GM10266 (cell line): ENCODE data around the gene RPL13A.

ENCODE experiments used
- DNase-seq: peaks from one replicate; pipeline ENCODE4 v3.0.0; 2012; ENCODE audit errors: extremely low spot score
- TF ChIP-seq, protein P1 (sequence below): IDR thresholded peaks from 2 replicates; pipeline ENCODE4 v1.5.1; 2012; ENCODE audit warnings: mild to moderate bottlenecking, low read depth; ENCODE audit not compliant: control insufficient read depth, insufficient read depth; ENCODE audit errors: missing control alignments

Gene RPL13A

DNA sequence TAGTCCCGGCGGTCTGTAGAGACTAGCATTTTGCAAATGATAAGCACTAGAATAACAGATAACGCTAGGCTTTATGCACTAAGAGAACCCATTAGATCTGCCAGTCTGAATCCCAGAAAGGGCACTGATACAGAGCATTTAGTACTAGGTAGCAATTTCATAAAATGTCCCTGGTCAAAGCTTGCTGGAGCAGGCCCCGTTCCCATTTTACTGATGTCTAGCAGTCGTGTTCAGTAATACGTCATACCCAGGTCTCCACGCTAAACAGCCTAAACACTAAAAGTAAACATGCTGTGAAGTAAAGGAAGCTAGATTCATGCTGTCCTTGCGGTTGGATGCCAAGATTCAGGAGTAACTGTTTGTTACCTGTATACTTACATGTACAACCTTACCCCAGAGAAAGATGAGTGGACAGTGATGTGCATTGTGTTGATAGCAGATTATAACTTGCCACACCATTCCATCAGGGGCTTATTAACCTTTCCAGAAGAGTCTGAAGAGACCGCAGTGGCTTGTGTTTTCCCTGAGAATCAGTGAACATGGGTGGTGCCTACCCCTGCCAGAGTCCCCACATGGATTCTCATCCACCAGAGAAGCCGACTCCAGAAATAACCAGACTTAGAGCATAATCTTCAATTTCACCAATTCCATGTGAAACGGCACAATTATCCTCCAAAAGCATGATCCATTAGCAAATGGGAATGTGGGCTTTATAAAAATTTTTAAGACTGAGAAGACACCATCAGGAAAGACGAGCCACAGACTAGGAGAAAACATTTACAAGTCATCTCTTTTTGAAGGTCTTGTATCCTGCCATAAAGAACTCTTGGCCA is 5.4 kb downstream of the RPL13A start:
- DNase-seq: no peak
- TF ChIP-seq, protein P1, sequence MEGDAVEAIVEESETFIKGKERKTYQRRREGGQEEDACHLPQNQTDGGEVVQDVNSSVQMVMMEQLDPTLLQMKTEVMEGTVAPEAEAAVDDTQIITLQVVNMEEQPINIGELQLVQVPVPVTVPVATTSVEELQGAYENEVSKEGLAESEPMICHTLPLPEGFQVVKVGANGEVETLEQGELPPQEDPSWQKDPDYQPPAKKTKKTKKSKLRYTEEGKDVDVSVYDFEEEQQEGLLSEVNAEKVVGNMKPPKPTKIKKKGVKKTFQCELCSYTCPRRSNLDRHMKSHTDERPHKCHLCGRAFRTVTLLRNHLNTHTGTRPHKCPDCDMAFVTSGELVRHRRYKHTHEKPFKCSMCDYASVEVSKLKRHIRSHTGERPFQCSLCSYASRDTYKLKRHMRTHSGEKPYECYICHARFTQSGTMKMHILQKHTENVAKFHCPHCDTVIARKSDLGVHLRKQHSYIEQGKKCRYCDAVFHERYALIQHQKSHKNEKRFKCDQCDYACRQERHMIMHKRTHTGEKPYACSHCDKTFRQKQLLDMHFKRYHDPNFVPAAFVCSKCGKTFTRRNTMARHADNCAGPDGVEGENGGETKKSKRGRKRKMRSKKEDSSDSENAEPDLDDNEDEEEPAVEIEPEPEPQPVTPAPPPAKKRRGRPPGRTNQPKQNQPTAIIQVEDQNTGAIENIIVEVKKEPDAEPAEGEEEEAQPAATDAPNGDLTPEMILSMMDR: no peak

DNA sequence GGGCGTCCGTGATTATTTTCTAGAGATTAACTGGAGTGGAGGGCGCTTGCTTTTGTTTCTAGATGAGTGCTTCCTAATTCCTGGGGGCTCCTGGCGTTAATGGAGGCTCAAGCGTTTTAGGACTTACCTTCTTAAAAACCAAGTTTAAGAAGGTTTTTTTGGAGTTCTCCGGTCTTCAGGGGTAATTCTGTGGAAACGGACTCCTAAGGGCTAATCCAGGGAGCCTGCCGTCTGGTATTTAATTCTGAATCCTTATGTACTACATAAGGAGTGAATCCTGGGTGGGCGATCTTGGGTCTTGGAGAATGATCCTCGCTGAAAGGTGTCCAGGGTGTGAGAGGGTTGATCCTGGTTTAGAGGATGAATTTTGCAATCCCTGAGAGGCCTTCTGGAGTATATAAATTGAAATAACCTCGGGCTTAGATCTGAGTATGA is 9.2 kb downstream of the RPL13A start:
- TF ChIP-seq, protein P1: no peak
- DNase-seq: no peak

GRCh38 chr19:49497047-49497788 is 9.8 kb downstream of the RPL13A start:
- TF ChIP-seq, protein P1: no peak
- DNase-seq: no peak

GRCh38 chr19:49497789-49498103 is 10.3 kb downstream of the RPL13A start:
- TF ChIP-seq, protein P1: no peak
- DNase-seq: no peak

DNA sequence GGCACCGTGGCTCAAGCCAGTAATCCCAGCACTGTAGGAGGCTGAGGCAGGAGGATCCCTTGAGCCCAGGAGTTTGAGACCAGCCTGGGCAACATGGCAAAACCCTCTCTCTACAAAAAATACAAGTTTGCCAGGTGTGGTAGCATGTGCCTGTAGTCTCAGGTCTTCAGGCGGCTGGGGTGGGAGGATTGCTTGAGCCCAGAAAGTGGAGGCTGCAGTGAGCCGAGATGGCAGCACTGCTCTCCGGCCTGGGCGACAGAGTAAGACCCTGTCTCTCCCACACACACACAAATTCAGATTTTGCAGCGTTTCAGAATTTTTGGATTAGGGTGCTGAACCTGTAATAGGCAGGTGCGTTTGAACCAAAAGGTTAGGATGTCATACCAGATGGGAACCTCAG is 11.1 kb downstream of the RPL13A start:
- no peak for DNase-seq
- TF ChIP-seq, protein P1: no peak

DNA sequence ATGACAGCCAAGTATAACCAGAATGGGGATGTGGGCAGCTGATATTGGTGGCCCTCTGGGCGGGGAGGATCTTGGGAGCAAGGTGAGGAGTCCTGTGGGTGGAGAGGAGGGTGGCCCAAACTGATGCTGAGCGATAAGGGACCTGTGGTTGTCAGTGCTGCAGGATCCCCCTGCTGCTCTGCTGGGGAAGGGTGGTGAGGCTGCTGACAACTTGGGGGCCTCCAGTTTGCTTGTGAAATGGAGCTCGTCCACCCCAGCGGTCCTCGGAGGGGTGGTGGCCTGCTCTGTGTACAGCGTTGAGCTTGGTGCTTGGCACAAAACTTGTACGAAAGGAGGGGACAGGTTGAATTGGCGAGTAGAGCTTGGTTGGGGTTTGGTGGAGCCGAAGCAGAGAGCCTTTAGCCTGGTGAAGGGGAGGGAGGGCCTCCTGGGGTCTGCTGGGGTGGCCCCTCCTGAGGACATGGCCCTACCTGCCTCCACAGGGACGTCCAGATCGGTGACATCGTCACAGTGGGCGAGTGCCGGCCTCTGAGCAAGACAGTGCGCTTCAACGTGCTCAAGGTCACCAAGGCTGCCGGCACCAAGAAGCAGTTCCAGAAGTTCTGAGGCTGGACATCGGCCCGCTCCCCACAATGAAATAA is 11.7 kb downstream of the RPL13A start:
- no peak for DNase-seq
- TF ChIP-seq, protein P1: no peak
